Keratinocyte (primary cell): ENCODE measurements around the gene LAMB1.

Source experiments
- EZH2 ChIP-seq: IDR thresholded peaks from one replicate; pipeline ENCODE4 v1.6.1; 2012; ENCODE audit warnings: inconsistent platforms, mild to moderate bottlenecking, low read length, moderate library complexity
- TF ChIP-seq, protein P1 (sequence below), 3 experiments: IDR thresholded peaks in 1 of 3; conservative IDR thresholded peaks in 1 of 3; optimal IDR thresholded peaks in 1 of 3; 2 replicates in 2 of 3; 3 replicates in 1 of 3; pipeline versions ENCODE3 to v1.5.1; 2011; ENCODE audit warnings: low read length in 3 of 3, mild to moderate bottlenecking in 3 of 3, moderate library complexity in 2 of 3, control low read depth in 1 of 3, inconsistent platforms in 1 of 3; ENCODE audit not compliant: insufficient read depth in 2 of 3; ENCODE audit errors: extremely low read depth in 1 of 3

DNA sequence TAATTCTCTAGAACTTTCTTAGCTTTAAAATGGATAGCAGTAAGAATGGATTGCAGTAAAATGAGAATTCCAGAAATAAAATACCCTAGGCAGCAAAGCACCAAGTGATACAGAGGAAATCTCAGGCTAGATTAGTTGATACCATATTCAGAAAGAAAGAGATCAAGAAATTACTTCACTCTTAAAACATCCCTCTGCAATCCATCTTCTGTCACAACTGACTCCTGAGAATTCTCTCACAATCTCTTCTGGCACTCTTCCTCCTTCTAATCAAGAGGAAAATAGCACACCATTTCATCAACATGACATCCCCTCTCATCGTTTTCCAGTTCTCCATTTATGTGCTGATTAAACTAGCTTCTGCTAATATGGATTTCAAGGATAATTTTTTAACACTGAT lies 42.2 kb upstream of the LAMB1 start:
- TF ChIP-seq, protein P1, sequence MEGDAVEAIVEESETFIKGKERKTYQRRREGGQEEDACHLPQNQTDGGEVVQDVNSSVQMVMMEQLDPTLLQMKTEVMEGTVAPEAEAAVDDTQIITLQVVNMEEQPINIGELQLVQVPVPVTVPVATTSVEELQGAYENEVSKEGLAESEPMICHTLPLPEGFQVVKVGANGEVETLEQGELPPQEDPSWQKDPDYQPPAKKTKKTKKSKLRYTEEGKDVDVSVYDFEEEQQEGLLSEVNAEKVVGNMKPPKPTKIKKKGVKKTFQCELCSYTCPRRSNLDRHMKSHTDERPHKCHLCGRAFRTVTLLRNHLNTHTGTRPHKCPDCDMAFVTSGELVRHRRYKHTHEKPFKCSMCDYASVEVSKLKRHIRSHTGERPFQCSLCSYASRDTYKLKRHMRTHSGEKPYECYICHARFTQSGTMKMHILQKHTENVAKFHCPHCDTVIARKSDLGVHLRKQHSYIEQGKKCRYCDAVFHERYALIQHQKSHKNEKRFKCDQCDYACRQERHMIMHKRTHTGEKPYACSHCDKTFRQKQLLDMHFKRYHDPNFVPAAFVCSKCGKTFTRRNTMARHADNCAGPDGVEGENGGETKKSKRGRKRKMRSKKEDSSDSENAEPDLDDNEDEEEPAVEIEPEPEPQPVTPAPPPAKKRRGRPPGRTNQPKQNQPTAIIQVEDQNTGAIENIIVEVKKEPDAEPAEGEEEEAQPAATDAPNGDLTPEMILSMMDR (optimal IDR thresholded peaks at IDR 0.05 in 1 of 3, IDR thresholded peaks at IDR 0.05 in 1 of 3, conservative IDR thresholded peaks at IDR 0.05 in 1 of 3; ENCODE audit: extremely low read depth in 1 of 3, insufficient read depth in 2 of 3, low read length in 3 of 3) = no peak
- no peak for TF ChIP-seq EZH2
